ENCODE measurements around the gene ALX4. TPM values are rescaled to one million over a fixed set of nuclear protein-coding genes. Genes with fewer than 3 reads are reported as not detected.

ALX4 gene
- total and polyA plus RNA-seq, 9 of the 15 experiments (the other 6 are each of a cell fraction or from before 2014, with no cell fraction given) = 0.07 to 1.2 (median 0.33) TPM

GRCh38 chr11:44344921-44345320 is 35.0 kb upstream of the ALX4 start:
- ChIA-PET POLR2A (no interaction called here), CTCF (ENCODE audit: low intra/inter-chr PET ratio) (no interaction called here)
- Histone ChIP-seq H4K20me1 (replicated peaks; ENCODE audit: control insufficient read depth, insufficient read depth, low read length) (no peaks in the 10 kb centered on the region), H3K9me3 (replicated peaks; ENCODE audit: control insufficient read depth, insufficient read depth, low read depth, low read length) (no peaks in the 10 kb centered on the region), H3K4me3 (no peak overlapping the region), H3K4me1 (replicated peaks in 1 of 2; ENCODE audit: control insufficient read depth in 2 of 2, insufficient read depth in 2 of 2, low read length in 2 of 2) (peaks cover 7 to 8% of the 10 kb centered on the region in 2 experiments; a peak in 4 of 5 replicates), H3K79me2 (ENCODE audit: control insufficient read depth, insufficient read depth, low read length) (no peaks in the 10 kb centered on the region), H3K27ac (ENCODE audit: extremely low read depth, low read depth, low read length) (no peak overlapping the region), H3K9me1 (ENCODE audit: control insufficient read depth, insufficient read depth, low read length) (no peaks in the 10 kb centered on the region), H2AFZ (ENCODE audit: low read depth, low read length) (no peak overlapping the region), H3K27me3 (ENCODE audit: control insufficient read depth in 2 of 2, insufficient read depth in 2 of 2, low read length in 2 of 2) (no peaks in the 10 kb centered on the region), H3K4me2 (ENCODE audit: insufficient read depth, low read length) (no peak overlapping the region), H3K36me3 (ENCODE audit: control insufficient read depth, insufficient read depth, low read length) (no peaks in the 10 kb centered on the region), H3K9ac (ENCODE audit: insufficient read depth in 1 of 2, low read depth in 2 of 2, low read length in 2 of 2) (peak overlapping the region in 1 of 2 experiments; percentile 39; a peak in 1 of 4 replicates)
- WGBS (ENCODE audit: insufficient coverage, low coverage, missing lambda C conversion rate) = 53% methylated on average over 5 of the region's 5 CpGs
- intact Hi-C loops (cut with micrococcal nuclease) = no loop called here
- DNase-seq (ENCODE audit: extremely low read depth in 1 of 4, low spot score in 3 of 4) (no peak), ATAC-seq (no peak), FAIRE-seq (no peak)
- BruUV-seq (replicated peaks) = no TSS peak
- in situ Hi-C loops (cut with MboI) = no loop called here
- TF ChIP-seq C11orf30 (IDR thresholded peaks at IDR 0.05; ENCODE audit: low read depth) = no peak

GRCh38 chr11:44344423-44344820 is 34.5 kb upstream of the ALX4 start:
- BruUV-seq (replicated peaks) = no TSS peak
- ChIA-PET POLR2A (interaction anchor here (1.3 kb wide), 1 partner anchor 19 kb away, joined by 4 read pairs; no protein-coding TSS in a partner anchor), CTCF (ENCODE audit: low intra/inter-chr PET ratio) (no interaction called here)
- ATAC-seq (no peak), FAIRE-seq (no peak), DNase-seq (ENCODE audit: extremely low read depth in 1 of 4, low spot score in 3 of 4) (no peak)
- no peaks in the 10 kb centered on the region for H4K20me1 ChIP-seq (replicated peaks; ENCODE audit: control insufficient read depth, insufficient read depth, low read length)
- H3K4me3 ChIP-seq = no peak overlapping the region
- no peak overlapping the region for H3K9ac ChIP-seq (ENCODE audit: insufficient read depth in 1 of 2, low read depth in 2 of 2, low read length in 2 of 2)
- H3K4me2 ChIP-seq (ENCODE audit: insufficient read depth, low read length) = no peak overlapping the region
- no peaks in the 10 kb centered on the region for H3K27me3 ChIP-seq (ENCODE audit: control insufficient read depth in 2 of 2, insufficient read depth in 2 of 2, low read length in 2 of 2)
- H3K4me1 ChIP-seq (replicated peaks in 1 of 2; ENCODE audit: control insufficient read depth in 2 of 2, insufficient read depth in 2 of 2, low read length in 2 of 2) = peaks cover 8 to 11% of the 10 kb centered on the region in 2 experiments; a peak in 4 of 5 replicates
- no peak overlapping the region for H3K27ac ChIP-seq (ENCODE audit: extremely low read depth, low read depth, low read length)
- no peaks in the 10 kb centered on the region for H3K36me3 ChIP-seq (ENCODE audit: control insufficient read depth, insufficient read depth, low read length)
- H3K79me2 ChIP-seq (ENCODE audit: control insufficient read depth, insufficient read depth, low read length) = no peaks in the 10 kb centered on the region
- 64% methylated on average over 7 of the region's 7 CpGs for WGBS (ENCODE audit: insufficient coverage, low coverage, missing lambda C conversion rate)
- in situ Hi-C loops (cut with MboI) = no loop called here
- intact Hi-C loops (cut with micrococcal nuclease) = no loop called here
- TF ChIP-seq KAT2B (IDR thresholded peaks at IDR 0.05; ENCODE audit: low read depth, low read length) (no peak), UBTF (IDR thresholded peaks at IDR 0.05; ENCODE audit: borderline replicate concordance in 1 of 2, low read depth in 2 of 2, low read length in 2 of 2) (no peak), ID3 (CRISPR knock-in tag; IDR thresholded peaks at IDR 0.05) (no peak), ID3 (tag; IDR thresholded peaks at IDR 0.05) (no peak), E2F6 (IDR thresholded peaks at IDR 0.05; ENCODE audit: borderline replicate concordance in 1 of 2, extremely low read depth in 1 of 2, insufficient read depth in 1 of 2, insufficient read length in 1 of 2, low read depth in 1 of 2, low read length in 1 of 2, poor library complexity in 1 of 2, severe bottlenecking in 1 of 2) (no peak), L3MBTL2 (IDR thresholded peaks at IDR 0.05) (no peak)
- no peaks in the 10 kb centered on the region for H3K9me3 ChIP-seq (replicated peaks; ENCODE audit: control insufficient read depth, insufficient read depth, low read depth, low read length)
- H3K9me1 ChIP-seq (ENCODE audit: control insufficient read depth, insufficient read depth, low read length) = no peaks in the 10 kb centered on the region
- no peak overlapping the region for H2AFZ ChIP-seq (ENCODE audit: low read depth, low read length)
